PC-3 (cell line): ENCODE measurements around the gene GALNT18. TPM values are rescaled to one million over a fixed set of nuclear protein-coding genes. Genes with fewer than 3 reads are reported as not detected.

ENCODE experiments used
- ATAC-seq: fragments of 200-7000 bp; cut with Tn5 transposase; 2 replicates; pipeline ENCODE4 v1.9.1; 2020; ENCODE audit warnings: mild to moderate bottlenecking, moderate library complexity
- BruUV-seq: library from RNA; stranded (reverse); fragments of 400-500 nt; replicated peaks from 2 replicates; lab custom pipeline; 2021; lab: Mats Ljungman, UMichigan
- CTCF ChIA-PET: fragments of 300-600 bp; sonication (Branson Sonifier 250); formaldehyde crosslinking; loops from one replicate; lab custom pipeline; 2022; ENCODE audit warnings: antibody characterized with exemption; lab: Charles Lee
- POLR2A ChIA-PET: fragments of 300-600 bp; sonication (Branson Sonifier 250); formaldehyde crosslinking; loops from one replicate; lab custom pipeline; 2022; ENCODE audit warnings: antibody characterized with exemption; ENCODE audit not compliant: unreplicated experiment; lab: Charles Lee
- DNase-seq: peaks from one replicate; pipeline ENCODE4 v3.0.0-alpha.2; 2015
- H2AFZ ChIP-seq: fragments of 300-600 bp; sonication (generic); 2 replicates; pipeline ENCODE4 v1.6.0; 2016; ENCODE audit warnings: antibody characterized with exemption, low read length
- H3F3A ChIP-seq: fragments of 300-600 bp; sonication (generic); one replicate; pipeline ENCODE4 v1.6.0; 2017; ENCODE audit warnings: antibody characterized with exemption, low read length, control low read depth, mild to moderate bottlenecking; ENCODE audit not compliant: unreplicated experiment
- H3K27ac ChIP-seq: fragments of 300-600 bp; sonication (generic); 2 replicates; pipeline ENCODE4 v1.5.1; 2016; ENCODE audit warnings: mild to moderate bottlenecking, low read length
- H3K27me3 ChIP-seq: fragments of 300-600 bp; sonication (generic); 2 replicates; pipeline ENCODE4 v1.6.1; 2016; ENCODE audit warnings: low read length, mixed read lengths
- H3K36me3 ChIP-seq: fragments of 300-600 bp; sonication (generic); 2 replicates; pipeline ENCODE4 v1.6.1; 2016; ENCODE audit warnings: low read depth, mixed run types, low read length, mixed read lengths
- H3K4me1 ChIP-seq: fragments of 300-600 bp; sonication (generic); 2 replicates; pipeline ENCODE4 v1.5.1; 2016; ENCODE audit warnings: low read length; ENCODE audit not compliant: insufficient read depth
- H3K4me2 ChIP-seq: fragments of 300-600 bp; sonication (generic); 2 replicates; pipeline ENCODE4 v1.6.0; 2016; ENCODE audit warnings: low read length
- H3K4me3 ChIP-seq: fragments of 300-600 bp; sonication (generic); 2 replicates; pipeline ENCODE4 v1.5.1; 2016; ENCODE audit warnings: mild to moderate bottlenecking, low read length, mixed read lengths
- H3K79me2 ChIP-seq: fragments of 300-600 bp; sonication (generic); 2 replicates; pipeline ENCODE4 v1.6.1; 2017; ENCODE audit warnings: low read length, mixed read lengths
- H3K9ac ChIP-seq: fragments of 300-600 bp; sonication (generic); 2 replicates; pipeline ENCODE4 v1.6.0; 2016; ENCODE audit warnings: mild to moderate bottlenecking, low read length
- H3K9me2 ChIP-seq: fragments of 300-600 bp; sonication (generic); replicated peaks from 2 replicates; pipeline ENCODE4 v1.6.1; 2016; ENCODE audit warnings: mixed run types, low read length, mixed read lengths
- H3K9me3 ChIP-seq: fragments of 300-600 bp; sonication (generic); 2 replicates; pipeline ENCODE4 v1.6.1; 2016; ENCODE audit warnings: low read length, mixed read lengths
- H4K20me1 ChIP-seq: fragments of 300-600 bp; sonication (generic); 2 replicates; pipeline ENCODE4 v1.6.1; 2016; ENCODE audit warnings: low read length, mixed read lengths
- EZH2 ChIP-seq: fragments of 300-600 bp; sonication (generic); IDR thresholded peaks from one replicate; pipeline ENCODE4 v1.6.1; 2017; ENCODE audit warnings: antibody characterized with exemption, mild to moderate bottlenecking, low read length; ENCODE audit not compliant: unreplicated experiment
- EZH2phosphoT487 ChIP-seq: fragments of 300-600 bp; sonication (generic); IDR thresholded peaks from 2 replicates; pipeline ENCODE4 v1.6.1; 2018; ENCODE audit warnings: mild to moderate bottlenecking, antibody characterized with exemption, low read length, borderline replicate concordance
- intact Hi-C: fragments of 100-400 bp; cut with micrococcal nuclease; formaldehyde crosslinking; loops from 2 replicates; pipeline ENCODE4 v1.9.0; 2023
- total RNA-seq: library from RNA; depleted of rRNA; stranded (reverse); fragments of >200 nt; gene quantifications from 2 replicates; pipeline ENCODE4 v1.2.3, GENCODE V29; 2014
- TF ChIP-seq, protein P1 (sequence below): fragments of 300-600 bp; sonication (generic); conservative IDR thresholded peaks from 2 replicates; pipeline ENCODE4 v1.5.1; 2017; ENCODE audit warnings: antibody characterized with exemption, low read depth, mild to moderate bottlenecking, low read length

Gene GALNT18
- total RNA-seq, 1 experiment from 2014 or later, result 34.5 TPM

DNA sequence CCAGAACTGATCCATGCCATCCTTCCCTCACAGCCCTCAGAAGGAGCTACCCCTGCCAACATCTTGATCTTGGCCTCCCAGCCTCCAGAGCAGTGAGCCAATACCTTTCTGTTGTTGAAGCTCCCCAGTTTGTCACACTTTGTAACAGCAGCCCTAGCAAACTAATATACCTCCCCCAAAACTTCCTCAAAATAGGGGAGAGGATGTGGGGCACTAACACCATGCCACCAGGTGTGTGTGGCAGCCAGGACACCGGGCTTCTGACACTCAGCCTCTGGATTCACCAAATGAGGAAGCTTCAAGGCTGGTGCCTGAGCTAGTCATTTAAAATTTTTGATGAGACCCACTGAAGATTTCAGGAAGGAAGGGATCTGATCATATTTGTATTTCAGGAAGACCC lies 353.7 kb downstream of the GALNT18 start:
- Histone ChIP-seq H3K9ac (no peak overlapping the region), H3K27ac (no peak overlapping the region; the same call in 1 of the 2 replicates), H3K9me2 (no peaks in the 10 kb centered on the region), H2AFZ (no peak overlapping the region), H3K79me2 (no peaks in the 10 kb centered on the region), H3K9me3 (no peaks in the 10 kb centered on the region), H3K36me3 (no peaks in the 10 kb centered on the region), H4K20me1 (no peaks in the 10 kb centered on the region), H3F3A (no peaks in the 10 kb centered on the region), H3K27me3 (no peaks in the 10 kb centered on the region), H3K4me2 (no peak overlapping the region), H3K4me3 (no peak overlapping the region), H3K4me1 (peaks cover 38% of the 10 kb centered on the region)
- ChIA-PET POLR2A (interaction anchor here (0.6 kb wide), 1 partner anchor 517 kb away, joined by 4 read pairs; no protein-coding TSS in a partner anchor), CTCF (no interaction called here)
- TF ChIP-seq EZH2phosphoT487 (no peak), EZH2 (no peak)
- TF ChIP-seq, protein P1, sequence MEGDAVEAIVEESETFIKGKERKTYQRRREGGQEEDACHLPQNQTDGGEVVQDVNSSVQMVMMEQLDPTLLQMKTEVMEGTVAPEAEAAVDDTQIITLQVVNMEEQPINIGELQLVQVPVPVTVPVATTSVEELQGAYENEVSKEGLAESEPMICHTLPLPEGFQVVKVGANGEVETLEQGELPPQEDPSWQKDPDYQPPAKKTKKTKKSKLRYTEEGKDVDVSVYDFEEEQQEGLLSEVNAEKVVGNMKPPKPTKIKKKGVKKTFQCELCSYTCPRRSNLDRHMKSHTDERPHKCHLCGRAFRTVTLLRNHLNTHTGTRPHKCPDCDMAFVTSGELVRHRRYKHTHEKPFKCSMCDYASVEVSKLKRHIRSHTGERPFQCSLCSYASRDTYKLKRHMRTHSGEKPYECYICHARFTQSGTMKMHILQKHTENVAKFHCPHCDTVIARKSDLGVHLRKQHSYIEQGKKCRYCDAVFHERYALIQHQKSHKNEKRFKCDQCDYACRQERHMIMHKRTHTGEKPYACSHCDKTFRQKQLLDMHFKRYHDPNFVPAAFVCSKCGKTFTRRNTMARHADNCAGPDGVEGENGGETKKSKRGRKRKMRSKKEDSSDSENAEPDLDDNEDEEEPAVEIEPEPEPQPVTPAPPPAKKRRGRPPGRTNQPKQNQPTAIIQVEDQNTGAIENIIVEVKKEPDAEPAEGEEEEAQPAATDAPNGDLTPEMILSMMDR, result no peak
- no peak for DNase-seq
- no TSS peak for BruUV-seq
- intact Hi-C loops, result loop anchor here (5.0 kb wide), 1 partner anchor 231 kb away; no protein-coding TSS in a partner anchor
- ATAC-seq, result no peak

DNA sequence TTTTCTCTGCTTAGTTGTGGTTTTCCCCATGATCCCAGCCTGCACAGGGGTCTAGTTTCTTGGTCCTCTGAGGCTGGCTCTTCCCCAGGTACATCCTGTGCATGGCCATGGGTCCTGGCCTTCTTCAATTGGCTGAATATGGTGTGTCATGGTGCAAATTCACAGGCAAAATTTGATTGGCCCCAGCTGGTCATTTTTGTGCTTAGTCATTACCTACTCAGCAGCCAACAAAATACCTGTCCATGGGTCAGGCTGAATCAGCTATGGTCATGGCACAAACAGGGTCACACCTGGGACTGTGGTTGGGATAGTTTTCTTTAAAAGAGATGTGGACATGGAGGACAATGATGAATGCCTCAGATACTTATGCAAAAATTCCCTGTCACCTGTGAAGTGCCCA lies 354.5 kb downstream of the GALNT18 start:
- peaks cover 38% of the 10 kb centered on the region for H3K4me1 ChIP-seq
- CTCF ChIA-PET, result no interaction called here
- H3F3A ChIP-seq, result no peaks in the 10 kb centered on the region
- H2AFZ ChIP-seq, result no peak overlapping the region
- H4K20me1 ChIP-seq, result no peaks in the 10 kb centered on the region
- DNase-seq, result peak; percentile 84
- H3K27ac ChIP-seq, result peak overlapping the region; percentile 72
- TF ChIP-seq EZH2phosphoT487 (no peak), EZH2 (no peak)
- TF ChIP-seq, protein P1, result no peak
- no peaks in the 10 kb centered on the region for H3K9me2 ChIP-seq
- BruUV-seq, result no TSS peak
- H3K9ac ChIP-seq, result no peak overlapping the region
- no peaks in the 10 kb centered on the region for H3K79me2 ChIP-seq
- H3K4me3 ChIP-seq, result no peak overlapping the region
- no peaks in the 10 kb centered on the region for H3K9me3 ChIP-seq
- intact Hi-C loops, result loop anchor here (5.0 kb wide), 1 partner anchor 230 kb away; no protein-coding TSS in a partner anchor
- H3K27me3 ChIP-seq, result no peaks in the 10 kb centered on the region
- peak; percentile 56 for ATAC-seq
- H3K36me3 ChIP-seq, result no peaks in the 10 kb centered on the region
- POLR2A ChIA-PET, result interaction anchor here (0.5 kb wide), 1 partner anchor 459 kb away, joined by 3 read pairs; the partner anchor contains the start of gene EIF4G2
- peak overlapping the region; percentile 44 for H3K4me2 ChIP-seq

DNA sequence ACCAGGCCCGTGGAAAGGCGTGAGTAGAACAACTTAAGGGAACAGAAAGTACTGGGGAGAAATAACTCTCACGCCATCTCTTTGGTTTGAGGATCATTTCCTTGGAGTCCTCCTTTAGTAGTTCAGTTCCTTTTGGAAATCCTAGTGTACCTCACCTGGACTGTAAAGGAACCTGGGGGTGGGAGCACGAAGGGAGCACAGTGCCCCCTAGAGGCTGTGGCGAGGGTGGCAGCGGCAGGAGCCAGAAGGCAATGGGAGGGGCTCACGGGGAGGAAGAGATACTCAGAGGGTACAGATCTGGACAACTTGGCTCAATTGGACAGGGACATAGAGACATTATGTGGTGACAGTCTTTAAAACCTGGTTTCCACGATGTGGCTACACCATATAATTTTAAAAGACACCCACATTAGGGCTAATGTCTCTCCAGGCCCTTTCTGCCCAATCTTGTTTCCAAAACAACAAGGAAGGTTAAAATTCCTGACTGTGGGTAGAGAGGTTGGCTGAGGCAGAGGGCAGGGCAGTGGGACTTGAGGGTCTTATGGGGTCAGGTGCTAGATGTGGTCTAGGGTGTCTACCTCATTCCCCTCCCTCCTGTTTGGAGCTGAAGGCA lies 355.7 kb downstream of the GALNT18 start:
- Histone ChIP-seq H3K36me3 (no peaks in the 10 kb centered on the region), H2AFZ (no peak overlapping the region), H3K4me2 (peak overlapping the region; percentile 42), H3F3A (no peaks in the 10 kb centered on the region), H3K9ac (no peak overlapping the region), H3K27ac (peak overlapping the region; percentile 72), H3K9me2 (no peaks in the 10 kb centered on the region), H4K20me1 (no peaks in the 10 kb centered on the region), H3K4me1 (peaks cover 38% of the 10 kb centered on the region), H3K9me3 (no peaks in the 10 kb centered on the region), H3K79me2 (no peaks in the 10 kb centered on the region), H3K27me3 (no peaks in the 10 kb centered on the region), H3K4me3 (no peak overlapping the region)
- ATAC-seq (peak; percentile 55), DNase-seq (peak; percentile 70)
- intact Hi-C loops, result loop anchor here (5.0 kb wide), 1 partner anchor 229 kb away; no protein-coding TSS in a partner anchor
- ChIA-PET CTCF (no interaction called here), POLR2A (interaction anchor here (0.7 kb wide), 1 partner anchor 85 kb away, joined by 4 read pairs; no protein-coding TSS in a partner anchor)
- no TSS peak for BruUV-seq
- TF ChIP-seq EZH2phosphoT487, result no peak
- TF ChIP-seq, protein P1, result peak; percentile 90
